ENCODE results near the gene MBOAT7. TPM values are rescaled to one million over a fixed set of nuclear protein-coding genes. Genes with fewer than 3 reads are reported as not detected.
"Not testable (repeated sequence)": the region's sequence is repeated elsewhere in the genome, so short reads cannot be mapped to it uniquely, and the experiment has no call there.

Gene MBOAT7
- polyA plus RNA-seq, 2 of the 4 experiments (the other 2 are of a cell fraction), result 42.1 to 142 TPM

- no peak for TF ChIP-seq USF2 (IDR thresholded peaks at IDR 0.05)
- TF ChIP-seq CEBPB (IDR thresholded peaks at IDR 0.05), result no peak
- TF ChIP-seq HOXB13 (CRISPR knock-in tag; IDR thresholded peaks at IDR 0.05; ENCODE audit: low read depth), result no peak
- TF ChIP-seq ESRRA (IDR thresholded peaks at IDR 0.05; ENCODE audit: borderline replicate concordance, low read length), result no peak
- TF ChIP-seq ZFP36 (IDR thresholded peaks at IDR 0.05; ENCODE audit: borderline replicate concordance, partially characterized antibody), result no peak
- no peak for TF ChIP-seq TFCP2L1 (CRISPR knock-in tag; IDR thresholded peaks at IDR 0.05)
- no peak for TF ChIP-seq KDM5A (IDR thresholded peaks at IDR 0.05)
- no peak for TF ChIP-seq JUNB (IDR thresholded peaks at IDR 0.05)
- TF ChIP-seq FOSL2 (IDR thresholded peaks at IDR 0.05), result no peak
- no peak for TF ChIP-seq FOSL2 (CRISPR knock-in tag; IDR thresholded peaks at IDR 0.05)
- no peak for TF ChIP-seq RAD21 (conservative IDR thresholded peaks at IDR 0.05 in 1 of 2, IDR thresholded peaks at IDR 0.05 in 1 of 2)
- TF ChIP-seq FOSB (CRISPR knock-in tag; IDR thresholded peaks at IDR 0.05), result no peak
- no peak for TF ChIP-seq EP300 (IDR thresholded peaks at IDR 0.05)
- TF ChIP-seq POLR2A (IDR thresholded peaks at IDR 0.05; ENCODE audit: low read length), result no peak
- no peak for TF ChIP-seq CBX2 (IDR thresholded peaks at IDR 0.05; ENCODE audit: borderline replicate concordance, low read depth)
- H3K9me3 ChIP-seq, result no peaks in the 10 kb centered on the region
- 92% methylated on average over 11 of the region's 11 CpGs for WGBS (ENCODE audit: missing lambda C conversion rate)
- DNase-seq (ENCODE audit: low read depth in 1 of 2, low spot score in 1 of 2), result no peak
- H3K4me2 ChIP-seq, result no peak overlapping the region
- ChIA-PET CTCF (interaction anchor here (0.5 to 17.2 kb wide), 5 partner anchors 11 to 435 kb away, joined by 3 to 295 read pairs (median 3); partner anchors contain the start of gene TMC4), POLR2A (no interaction called here)
- no peak for ATAC-seq
- FAIRE-seq, result no peak
- H3K4me3 ChIP-seq, result no peak overlapping the region
- H3K4me1 ChIP-seq, result peaks cover 14% of the 10 kb centered on the region
- H3K27ac ChIP-seq, result no peak overlapping the region
These were observed 5.9 kb downstream of the MBOAT7 start for GRCh38 chr19:54183431-54183830.

GRCh38 chr19:54181894-54182293 is 7.5 kb downstream of the MBOAT7 start:
- H3K27ac ChIP-seq; POLR2A ChIA-PET; ATAC-seq; H3K4me3 ChIP-seq; H3K9me3 ChIP-seq; H3K4me1 ChIP-seq; H3K4me2 ChIP-seq; DNase-seq (ENCODE audit: low read depth in 1 of 2, low spot score in 1 of 2); FAIRE-seq: not testable (repeated sequence)
- CTCF ChIA-PET, result interaction anchor here (17.2 kb wide), 1 partner anchor 10 kb away, joined by 295 read pairs; the partner anchor contains the start of gene TMC4
- 87% methylated on average over 3 of the region's 3 CpGs for WGBS (ENCODE audit: missing lambda C conversion rate)

- FAIRE-seq, result no peak
- no peaks in the 10 kb centered on the region for H3K9me3 ChIP-seq
- 96% methylated on average over 31 of the region's 37 CpGs for WGBS (ENCODE audit: missing lambda C conversion rate)
- H3K27ac ChIP-seq, result no peak overlapping the region
- no peak overlapping the region for H3K4me3 ChIP-seq
- POLR2A ChIA-PET, result interaction anchor here (3.3 kb wide), 1 partner anchor 9 kb away, joined by 19 read pairs; the partner anchor contains the start of genes MBOAT7 and TSEN34
- CTCF ChIA-PET, result interaction anchor here (1.2 to 17.2 kb wide), 3 partner anchors 8 to 11 kb away, joined by 4 to 295 read pairs (median 15); partner anchors contain the start of genes MBOAT7 and TMC4
- TF ChIP-seq NR3C1 (IDR thresholded peaks at IDR 0.05) (no peak), CBX2 (IDR thresholded peaks at IDR 0.05; ENCODE audit: borderline replicate concordance, low read depth) (no peak), NFE2L2 (conservative IDR thresholded peaks at IDR 0.05; ENCODE audit: low read length) (no peak), EP300 (IDR thresholded peaks at IDR 0.05) (no peak), MAX (IDR thresholded peaks at IDR 0.05) (no peak), HMGXB4 (CRISPR knock-in tag; IDR thresholded peaks at IDR 0.05; ENCODE audit: borderline replicate concordance) (no peak), ELK1 (IDR thresholded peaks at IDR 0.05; ENCODE audit: low read depth, low read length) (no peak), JUN (IDR thresholded peaks at IDR 0.05) (no peak), CTCF (IDR thresholded peaks at IDR 0.05) (no peak), HDAC2 (IDR thresholded peaks at IDR 0.05) (no peak), RCOR1 (IDR thresholded peaks at IDR 0.05; ENCODE audit: low read depth, low read length) (no peak), MYC (IDR thresholded peaks at IDR 0.05; ENCODE audit: borderline replicate concordance, low read length) (no peak), EHF (CRISPR knock-in tag; IDR thresholded peaks at IDR 0.05) (no peak), HOXB13 (CRISPR knock-in tag; IDR thresholded peaks at IDR 0.05; ENCODE audit: low read depth) (no peak), POLR2A (IDR thresholded peaks at IDR 0.05; ENCODE audit: low read length) (no peak), NPAS2 (CRISPR knock-in tag; IDR thresholded peaks at IDR 0.05; ENCODE audit: borderline replicate concordance) (no peak), POLR2AphosphoS2 (conservative IDR thresholded peaks at IDR 0.05; ENCODE audit: low read length) (no peak), ZNF302 (CRISPR knock-in tag; IDR thresholded peaks at IDR 0.05) (no peak), ZSCAN20 (CRISPR knock-in tag; IDR thresholded peaks at IDR 0.05) (no peak), TFCP2L1 (CRISPR knock-in tag; IDR thresholded peaks at IDR 0.05) (no peak)
- no peak for ATAC-seq
- H3K4me2 ChIP-seq, result no peak overlapping the region
- H3K4me1 ChIP-seq, result no peaks in the 10 kb centered on the region
- DNase-seq (ENCODE audit: low read depth in 1 of 2, low spot score in 1 of 2), result no peak
These were observed 8.7 kb downstream of the MBOAT7 start for GRCh38 chr19:54180691-54181091.

All from A549 (cell line).